GM12891 (cell line): ENCODE results near the gene SYCP2.

Source experiments
- POLR2A ChIP-seq: IDR thresholded peaks from 2 replicates; pipeline ENCODE4 v1.6.1; 2011; ENCODE audit warnings: low read depth, low read length, control low read depth
- POLR2AphosphoS5 ChIP-seq: IDR thresholded peaks from 2 replicates; pipeline ENCODE4 v1.6.1; 2011; ENCODE audit warnings: low read depth, low read length, control low read depth
- POU2F2 ChIP-seq: IDR thresholded peaks from 2 replicates; pipeline ENCODE4 v1.6.1; 2011; ENCODE audit warnings: low read depth, mild to moderate bottlenecking, control low read depth, low read length, moderate library complexity
- SPI1 ChIP-seq: IDR thresholded peaks from 2 replicates; pipeline ENCODE4 v1.6.1; 2011; ENCODE audit warnings: low read depth, low read length, control low read depth
- TAF1 ChIP-seq: IDR thresholded peaks from 2 replicates; pipeline ENCODE4 v1.6.1; 2011; ENCODE audit warnings: low read depth, low read length, control low read depth

DNA sequence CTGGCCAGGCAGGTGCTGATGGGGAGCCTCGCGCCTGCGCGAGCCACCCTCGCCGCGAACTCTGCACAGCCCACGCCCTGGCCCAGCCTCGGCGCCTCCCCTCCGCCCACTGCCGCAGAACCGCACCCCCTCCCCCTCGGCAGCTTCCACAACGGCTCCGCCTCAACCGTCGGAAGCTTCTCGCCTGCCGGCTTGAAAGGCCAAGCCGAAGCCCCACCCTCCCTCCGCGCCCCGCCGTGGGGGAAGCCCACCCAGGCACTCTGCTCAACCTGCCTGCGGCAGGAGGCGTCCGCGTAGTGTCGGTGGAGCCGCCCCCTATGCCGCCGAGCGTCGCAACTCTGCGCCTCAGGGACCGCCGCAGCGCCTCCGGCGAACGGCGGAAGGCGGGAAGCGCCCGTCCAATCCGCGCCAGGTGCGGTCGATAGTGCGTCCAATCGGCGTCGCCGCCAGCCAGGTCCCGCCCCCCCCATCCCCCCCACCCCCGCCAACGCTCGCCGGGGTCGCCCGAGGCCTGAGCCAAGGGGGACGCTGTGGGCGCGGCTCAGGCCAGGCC is at the start of gene SYCP2:
- TF ChIP-seq POLR2A (no peak), TAF1 (no peak), POLR2AphosphoS5 (no peak), SPI1 (no peak), POU2F2 (no peak)
